Iris pigment epithelial cell (primary cell): ENCODE data around the gene TSHZ1.
A peak's percentile ranks its signal among the peaks of the same experiment; 100 is the strongest.
"Not testable (repeated sequence)": the region's sequence is repeated elsewhere in the genome, so short reads cannot be mapped to it uniquely, and the experiment has no call there.

Experiments
- DNase-seq: peaks from one replicate; pipeline ENCODE4 v3.0.0-alpha.2; 2011; ENCODE audit warnings: low read depth

The TSHZ1 gene

GRCh38 chr18:75179819-75180600 is 30.6 kb upstream of the TSHZ1 start:
- DNase-seq, result no peak

DNA sequence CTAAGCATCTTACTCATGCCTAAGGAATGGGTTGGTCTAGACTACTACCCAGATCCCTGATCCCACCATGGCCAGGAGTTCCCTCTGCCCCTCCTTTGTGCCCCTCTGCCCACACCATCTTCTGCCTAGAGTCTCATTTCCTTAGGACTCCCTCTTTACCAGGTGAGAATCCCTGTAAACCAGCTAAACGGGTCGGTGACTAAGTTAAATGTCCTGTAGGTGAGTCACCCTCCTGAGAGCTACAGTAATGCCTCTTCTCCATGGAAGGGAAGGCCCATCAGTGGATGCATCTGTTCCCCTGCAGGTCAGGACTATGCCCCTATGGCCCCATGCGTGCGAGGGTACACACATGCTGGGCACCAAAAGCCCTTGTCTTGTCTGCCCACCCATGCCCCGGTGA is 27.1 kb upstream of the TSHZ1 start:
- DNase-seq, result no peak

DNA sequence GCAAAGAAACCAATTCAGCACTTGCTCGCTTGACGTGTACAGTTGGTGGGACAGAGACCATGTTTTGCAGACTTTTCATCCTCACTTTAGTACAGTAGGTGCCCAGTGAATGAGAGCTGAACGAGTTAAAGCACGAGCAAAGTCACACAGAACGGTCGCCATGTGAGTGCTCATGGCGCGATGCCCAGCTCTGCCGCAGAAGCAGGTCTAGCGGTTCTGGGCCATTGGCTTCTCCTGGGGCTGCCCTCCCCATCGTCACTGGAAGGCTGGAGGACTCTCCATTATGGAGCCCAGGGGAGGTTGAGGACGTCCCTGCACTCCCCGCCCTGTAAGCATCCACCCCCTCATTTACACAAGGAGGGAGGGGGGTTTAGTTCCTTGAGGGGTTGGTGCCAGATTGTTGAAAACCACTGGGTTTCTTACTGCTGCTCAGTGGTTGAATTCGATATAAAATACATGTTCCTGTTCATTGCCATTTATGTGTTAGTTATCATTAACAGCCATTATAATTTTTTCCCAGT is 26.6 kb upstream of the TSHZ1 start:
- no peak for DNase-seq

DNA sequence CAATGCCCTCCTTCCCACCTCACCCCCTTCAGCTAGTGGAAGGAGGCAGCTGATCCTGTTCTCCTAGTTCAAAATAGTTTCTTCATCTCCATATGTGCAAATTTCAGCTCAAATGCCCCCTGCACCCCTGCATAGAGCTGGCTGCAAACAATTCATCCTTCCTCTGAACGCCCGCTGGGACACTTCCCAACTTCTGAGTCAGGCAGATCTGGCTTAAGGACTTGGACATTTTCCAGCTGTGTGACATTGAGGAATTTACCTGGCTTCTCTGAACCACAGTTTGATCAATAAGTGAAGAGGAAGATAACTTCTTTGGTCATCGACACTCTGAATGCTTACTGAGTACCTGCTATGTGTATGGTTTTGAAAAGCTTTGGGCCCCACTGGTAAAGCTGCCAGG is 25.1 kb upstream of the TSHZ1 start:
- no peak for DNase-seq

GRCh38 chr18:75187702-75188101 is 22.9 kb upstream of the TSHZ1 start:
- DNase-seq, result not testable (repeated sequence)

GRCh38 chr18:75189696-75190095 is 20.9 kb upstream of the TSHZ1 start:
- no peak for DNase-seq

- no peak for DNase-seq
These were observed 17.7 kb upstream of the TSHZ1 start for GRCh38 chr18:75192899-75193298.

DNA sequence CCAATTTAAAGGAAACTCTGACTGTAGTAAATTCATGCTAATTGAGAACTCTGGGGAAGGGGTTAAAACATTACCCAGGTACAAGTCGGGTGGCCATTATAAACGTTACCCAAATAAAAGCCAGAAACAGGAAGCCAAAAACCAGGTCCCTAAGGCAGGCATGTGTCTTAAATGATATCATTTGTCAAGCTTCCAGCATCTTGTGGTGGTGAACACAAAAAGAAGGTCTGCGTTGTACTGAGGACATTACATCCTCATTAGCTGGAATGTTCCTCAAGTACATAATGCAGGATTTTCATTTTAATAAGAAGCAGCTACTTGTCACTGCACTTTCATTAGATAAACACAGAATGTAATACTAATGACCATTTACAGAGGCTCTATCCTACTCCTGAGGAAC is 12.6 kb upstream of the TSHZ1 start:
- no peak for DNase-seq

DNA sequence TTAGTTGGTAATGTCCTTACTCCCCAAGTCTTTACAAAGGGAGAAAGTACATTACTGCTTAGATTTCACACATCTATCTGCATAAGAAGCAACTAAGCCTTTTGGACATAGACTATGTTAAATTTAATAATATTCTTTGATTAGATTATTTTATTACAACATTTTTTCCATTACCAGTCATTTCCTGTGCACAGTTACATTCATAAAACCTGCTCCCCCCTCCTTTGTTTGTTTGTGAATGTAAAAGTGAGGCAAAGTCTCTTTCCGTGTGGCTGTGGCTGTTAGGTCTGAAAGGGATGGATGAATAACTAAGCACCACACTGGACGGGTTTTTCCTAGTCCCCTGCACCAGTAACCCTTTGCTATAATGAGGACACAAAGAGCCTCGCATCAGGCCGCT is 11.3 kb upstream of the TSHZ1 start:
- peak; percentile 42 for DNase-seq

- DNase-seq, result no peak
These were observed 10.5 kb upstream of the TSHZ1 start for GRCh38 chr18:75200071-75200470.

GRCh38 chr18:75200605-75201280 is 9.9 kb upstream of the TSHZ1 start:
- DNase-seq, result no peak

- no peak for DNase-seq
These were observed 9.0 kb upstream of the TSHZ1 start for GRCh38 chr18:75201282-75202270.

GRCh38 chr18:75202696-75203365 is 7.8 kb upstream of the TSHZ1 start:
- DNase-seq, result no peak

DNA sequence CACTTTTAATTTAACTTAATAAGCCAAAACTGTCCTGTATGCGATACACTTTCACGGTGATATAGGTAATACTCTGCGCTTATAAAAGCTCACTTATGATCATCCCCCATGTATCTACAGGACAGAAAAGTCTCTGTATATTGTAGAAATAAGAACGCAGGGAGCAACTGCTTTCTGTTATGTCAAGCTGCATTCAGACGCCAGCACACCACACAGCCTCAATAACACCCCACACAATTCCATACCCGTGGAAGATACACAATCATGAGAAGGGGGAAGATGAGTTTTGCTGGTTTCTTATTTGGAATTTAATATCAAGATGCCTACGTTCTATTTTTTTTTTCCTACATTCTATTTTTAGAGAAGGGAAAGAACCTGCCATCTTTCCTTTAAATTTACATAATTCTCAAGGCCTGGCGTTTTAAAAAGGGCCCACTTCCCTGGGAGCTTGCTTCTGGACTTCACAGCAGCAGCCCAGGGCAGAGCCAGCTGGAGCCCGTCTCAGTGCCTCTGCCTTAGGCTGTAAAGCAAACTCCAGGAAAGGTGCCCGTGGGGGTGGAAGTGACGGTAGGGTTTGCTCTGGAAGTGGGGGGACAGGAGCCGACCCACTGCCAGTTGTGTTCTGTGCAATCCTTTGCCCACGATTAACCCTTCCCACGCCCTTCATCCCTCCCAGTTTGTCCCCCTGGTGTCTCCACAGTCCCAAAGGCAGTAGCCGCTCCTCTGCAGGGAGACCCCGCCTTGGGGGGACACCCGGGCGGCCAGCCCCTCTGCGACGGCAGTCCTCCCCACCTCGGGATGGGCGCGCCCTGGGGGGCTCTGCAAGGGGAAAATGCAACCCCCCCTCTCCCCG is 7.0 kb upstream of the TSHZ1 start:
- no peak for DNase-seq

GRCh38 chr18:75204269-75204731 is 6.3 kb upstream of the TSHZ1 start:
- no peak for DNase-seq

GRCh38 chr18:75204732-75205513 is 5.7 kb upstream of the TSHZ1 start:
- no peak for DNase-seq

DNA sequence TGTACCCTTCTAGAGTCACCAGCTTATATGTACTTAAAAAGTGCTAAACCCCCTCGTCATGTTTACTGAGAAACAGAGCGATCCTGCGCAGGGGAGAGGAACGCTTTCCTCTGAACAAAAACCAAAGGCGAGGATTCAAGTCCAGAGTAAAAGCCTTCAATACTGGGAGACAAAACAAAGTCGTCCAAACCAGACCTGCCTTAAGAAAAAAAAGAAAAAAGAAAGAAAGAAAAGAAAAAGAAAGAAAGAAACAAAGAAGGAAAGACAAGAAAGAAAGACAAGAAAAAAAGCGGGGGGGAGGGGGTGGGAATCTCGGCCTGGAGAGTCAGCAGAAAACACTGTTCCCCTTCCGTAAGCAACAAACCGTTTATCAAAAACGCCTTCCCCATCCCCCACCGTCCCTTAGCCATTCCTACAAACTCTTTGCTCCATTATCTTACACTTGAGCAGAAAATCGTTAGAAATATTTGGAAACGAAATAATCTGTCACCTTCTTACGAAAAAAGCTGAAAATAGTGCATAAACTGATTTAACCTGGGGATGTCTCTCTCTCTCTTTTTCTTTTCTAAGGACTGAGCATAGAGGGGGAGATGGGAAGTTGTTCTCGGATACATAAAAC is 5.0 kb upstream of the TSHZ1 start:
- no peak for DNase-seq

DNA sequence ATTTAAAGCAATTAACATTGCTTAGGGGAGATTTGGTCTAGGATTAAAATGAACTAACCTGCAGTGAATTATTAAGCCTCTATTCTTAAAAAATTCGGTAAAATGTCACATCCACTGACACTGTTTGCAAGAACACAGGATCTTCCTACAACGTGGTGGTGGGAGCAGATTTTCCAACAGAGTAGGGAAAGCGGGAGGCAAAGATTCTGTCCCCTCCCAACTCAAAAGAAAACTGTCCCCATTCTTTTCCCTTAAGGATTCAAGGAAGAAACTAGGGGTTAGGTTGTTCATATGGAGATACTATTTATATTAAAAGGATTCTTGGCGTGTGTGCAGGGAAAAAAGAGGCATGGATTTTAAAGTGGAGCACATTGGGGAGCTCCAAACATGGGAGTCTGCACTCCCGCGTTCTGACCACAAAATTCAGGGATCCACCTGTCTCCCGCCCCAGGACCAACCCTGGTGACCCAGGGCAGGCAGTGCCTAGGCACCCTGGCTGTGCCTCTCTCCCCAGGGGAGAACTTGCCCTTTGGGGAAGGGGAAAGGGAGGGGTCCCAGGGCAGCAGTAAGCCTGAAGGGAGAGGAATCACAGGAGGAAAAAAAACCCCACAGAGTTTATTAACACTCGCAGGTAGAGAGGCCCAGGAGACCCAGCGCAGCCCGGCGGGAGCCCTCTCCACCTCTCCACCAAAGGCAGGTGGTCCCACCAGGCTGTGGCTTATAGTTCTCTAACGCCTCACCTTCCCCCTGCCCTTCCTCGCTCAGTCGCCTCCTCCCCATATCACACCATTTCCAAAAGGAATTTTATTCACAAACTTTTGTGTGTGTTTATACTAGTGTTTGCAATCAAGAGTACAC is 3.9 kb upstream of the TSHZ1 start:
- DNase-seq, result no peak
